OCI-M2 (cell line): Measurements from ENCODE around the gene TUBGCP3.
"Not testable (repeated sequence)": the region's sequence is repeated elsewhere in the genome, so short reads cannot be mapped to it uniquely, and the experiment has no call there.

Source experiments
- DNase-seq: peaks from one replicate; lab custom pipeline; 2025; ENCODE audit not compliant: unreplicated experiment; lab: John Stamatoyannopoulos, UW

TUBGCP3 gene, protein sequence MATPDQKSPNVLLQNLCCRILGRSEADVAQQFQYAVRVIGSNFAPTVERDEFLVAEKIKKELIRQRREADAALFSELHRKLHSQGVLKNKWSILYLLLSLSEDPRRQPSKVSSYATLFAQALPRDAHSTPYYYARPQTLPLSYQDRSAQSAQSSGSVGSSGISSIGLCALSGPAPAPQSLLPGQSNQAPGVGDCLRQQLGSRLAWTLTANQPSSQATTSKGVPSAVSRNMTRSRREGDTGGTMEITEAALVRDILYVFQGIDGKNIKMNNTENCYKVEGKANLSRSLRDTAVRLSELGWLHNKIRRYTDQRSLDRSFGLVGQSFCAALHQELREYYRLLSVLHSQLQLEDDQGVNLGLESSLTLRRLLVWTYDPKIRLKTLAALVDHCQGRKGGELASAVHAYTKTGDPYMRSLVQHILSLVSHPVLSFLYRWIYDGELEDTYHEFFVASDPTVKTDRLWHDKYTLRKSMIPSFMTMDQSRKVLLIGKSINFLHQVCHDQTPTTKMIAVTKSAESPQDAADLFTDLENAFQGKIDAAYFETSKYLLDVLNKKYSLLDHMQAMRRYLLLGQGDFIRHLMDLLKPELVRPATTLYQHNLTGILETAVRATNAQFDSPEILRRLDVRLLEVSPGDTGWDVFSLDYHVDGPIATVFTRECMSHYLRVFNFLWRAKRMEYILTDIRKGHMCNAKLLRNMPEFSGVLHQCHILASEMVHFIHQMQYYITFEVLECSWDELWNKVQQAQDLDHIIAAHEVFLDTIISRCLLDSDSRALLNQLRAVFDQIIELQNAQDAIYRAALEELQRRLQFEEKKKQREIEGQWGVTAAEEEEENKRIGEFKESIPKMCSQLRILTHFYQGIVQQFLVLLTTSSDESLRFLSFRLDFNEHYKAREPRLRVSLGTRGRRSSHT

DNA sequence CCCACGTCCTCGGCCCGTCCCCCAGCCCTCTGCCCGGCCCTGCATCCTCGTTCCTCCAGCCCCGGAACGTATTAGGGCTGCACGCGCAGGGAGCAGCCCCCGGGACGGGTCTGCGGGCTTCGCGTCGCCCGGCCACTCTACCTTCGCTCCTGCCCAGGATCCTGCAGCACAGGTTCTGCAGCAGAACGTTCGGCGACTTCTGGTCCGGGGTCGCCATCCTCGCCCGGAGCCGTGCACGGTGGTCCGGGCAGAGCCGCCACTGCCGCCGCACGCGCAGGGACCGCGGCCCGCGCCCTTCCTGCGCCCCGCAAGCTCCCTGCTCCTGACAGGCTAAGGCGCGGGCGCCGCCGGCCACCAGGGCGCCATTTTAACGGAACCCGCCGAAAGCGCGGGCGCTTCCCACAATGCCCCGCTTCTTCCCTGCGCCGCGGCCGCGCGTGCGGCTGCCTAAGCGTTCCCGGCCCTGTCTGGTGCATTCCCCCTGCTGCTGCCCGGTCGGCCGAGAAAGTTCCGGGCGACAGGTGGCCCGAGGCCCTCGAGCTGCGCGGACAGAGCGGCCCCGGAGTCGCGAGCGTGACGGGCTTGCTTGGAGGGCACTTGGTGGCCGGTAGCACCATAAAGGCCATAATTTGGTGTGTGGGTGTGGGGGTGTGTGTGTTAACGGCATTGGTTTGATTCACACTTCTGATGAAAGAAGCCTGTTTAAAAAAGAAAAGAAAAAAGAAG, at the start of gene TUBGCP3:
TUBGCP3 (minus strand) TSS at position 390 of the 726 bp plus-strand sequence; CDS start at position 217, 173 bp downstream.
- peak; percentile 28 for DNase-seq

DNA sequence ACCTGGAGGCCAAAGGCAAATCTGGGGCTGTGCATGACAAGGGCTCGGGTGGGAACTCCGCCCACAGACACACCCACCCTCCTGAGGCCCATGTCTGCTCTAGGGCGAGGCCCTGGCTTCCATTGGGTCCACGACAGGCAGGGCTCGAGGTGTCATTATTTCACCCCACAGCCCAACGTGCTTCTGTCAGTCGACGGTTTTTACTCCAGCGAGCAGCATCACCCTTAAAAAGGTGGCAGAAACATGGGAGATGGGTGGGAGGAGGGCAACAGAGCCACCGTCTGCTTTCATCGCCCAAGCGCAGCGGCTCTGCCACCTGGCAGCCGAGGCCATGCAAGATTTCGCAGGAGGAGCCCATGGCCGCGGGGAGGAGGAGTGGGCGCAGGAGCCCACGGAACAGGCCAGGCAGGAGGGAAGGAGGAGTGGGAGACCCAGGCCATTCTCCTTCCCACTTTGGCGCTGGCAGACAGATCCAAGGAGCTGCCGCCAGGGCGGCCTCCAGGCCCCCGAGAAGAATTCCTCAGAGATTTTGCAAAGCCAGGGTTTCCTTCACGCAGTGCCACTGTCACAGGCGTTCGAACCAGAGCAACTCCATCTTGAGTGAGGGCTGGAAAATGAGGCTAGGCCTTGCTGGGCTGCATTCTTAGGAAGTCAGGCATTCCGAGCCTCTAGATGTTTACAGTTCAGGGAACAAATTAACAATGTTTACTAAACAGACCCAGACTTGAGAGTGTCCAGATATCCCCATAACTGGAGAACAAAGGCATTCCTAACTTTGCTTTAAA, 49.3 kb upstream of the TUBGCP3 start:
- no peak for DNase-seq

DNA sequence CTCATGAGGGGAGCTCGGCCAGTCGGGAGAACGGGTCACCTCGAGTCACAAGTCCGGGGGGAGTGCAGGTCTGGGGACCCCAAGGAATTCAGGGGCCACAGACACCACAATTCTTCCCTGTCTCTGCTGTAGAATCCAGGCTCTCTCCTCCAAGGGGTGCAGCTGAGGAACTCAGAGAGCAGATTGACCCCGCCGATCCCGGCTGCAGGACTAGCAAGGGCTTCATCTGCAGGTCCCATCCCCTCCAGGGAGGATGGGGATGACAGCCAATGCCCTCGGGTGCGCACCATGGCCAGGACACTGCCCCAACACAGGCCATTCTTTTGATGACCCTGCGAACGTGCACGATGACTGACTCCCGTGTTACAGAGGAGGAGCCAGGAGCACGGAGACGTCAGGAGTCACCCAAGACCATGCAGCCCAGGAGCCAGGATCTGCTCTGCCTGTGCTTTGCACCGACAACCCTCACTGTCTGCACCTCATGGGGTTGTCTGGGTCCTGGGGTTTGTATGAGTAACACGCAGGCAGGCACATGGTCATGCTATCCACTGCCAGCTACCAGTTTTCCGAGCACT, 48.5 kb upstream of the TUBGCP3 start:
- DNase-seq: no peak

DNA sequence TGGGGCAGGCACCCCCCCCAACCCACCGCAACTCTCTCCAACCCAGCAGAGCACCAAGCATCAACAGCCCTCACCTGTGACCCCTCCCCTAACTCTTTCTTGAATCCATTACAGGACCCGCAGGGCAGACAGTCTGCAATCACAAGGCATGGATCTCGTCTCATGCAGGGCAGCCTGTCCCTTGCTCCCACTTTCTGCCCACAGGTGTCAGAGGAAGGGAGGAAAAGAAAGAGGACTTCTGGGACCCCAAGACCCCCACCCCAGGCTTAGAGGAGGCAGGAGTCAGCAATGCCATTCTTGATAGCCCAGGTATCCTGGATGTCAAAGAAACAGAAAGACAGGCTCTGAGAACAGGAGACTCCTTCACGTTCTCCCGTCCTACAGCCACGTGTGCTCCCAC, 47.4 kb upstream of the TUBGCP3 start:
- DNase-seq: no peak

DNA sequence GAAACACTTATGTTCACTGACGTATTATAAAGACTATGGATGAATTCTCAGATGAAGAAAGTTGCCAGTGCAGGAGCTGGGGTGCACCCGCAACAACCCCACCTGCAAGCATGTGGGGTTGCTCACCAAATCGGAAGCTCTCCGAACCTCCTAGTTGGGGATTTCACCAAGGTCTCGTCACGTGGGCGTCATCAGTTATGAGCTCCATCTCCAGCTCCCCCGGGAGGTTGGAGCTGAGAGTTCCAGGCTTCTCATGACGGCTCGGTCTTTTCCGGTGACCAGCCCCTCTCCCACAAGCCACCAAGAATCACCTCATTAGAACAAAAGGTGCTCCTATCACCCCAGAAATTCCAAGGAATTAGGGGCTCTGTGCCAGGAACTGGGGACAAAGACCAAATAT, 46.1 kb upstream of the TUBGCP3 start:
- no peak for DNase-seq

DNA sequence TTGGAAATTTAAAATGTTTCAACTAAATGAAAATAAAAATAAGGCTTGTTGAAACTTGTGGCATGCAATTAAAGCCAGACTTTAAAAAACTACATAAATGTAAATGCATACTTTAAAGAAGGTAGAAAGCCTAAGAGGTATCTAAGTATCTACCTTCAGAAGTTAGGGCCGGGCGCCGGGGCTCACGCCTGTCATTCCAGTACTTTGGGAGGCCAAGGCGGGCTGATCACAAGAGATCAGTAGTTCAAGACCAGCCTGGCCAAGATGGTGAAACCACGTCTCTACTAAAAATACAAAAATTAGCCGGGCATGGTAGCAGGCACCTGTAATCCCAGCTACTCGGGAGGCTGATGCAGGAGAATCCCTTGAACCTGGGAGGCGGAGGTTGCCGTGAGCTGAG, 42.3 kb upstream of the TUBGCP3 start:
- DNase-seq: not testable (repeated sequence)

DNA sequence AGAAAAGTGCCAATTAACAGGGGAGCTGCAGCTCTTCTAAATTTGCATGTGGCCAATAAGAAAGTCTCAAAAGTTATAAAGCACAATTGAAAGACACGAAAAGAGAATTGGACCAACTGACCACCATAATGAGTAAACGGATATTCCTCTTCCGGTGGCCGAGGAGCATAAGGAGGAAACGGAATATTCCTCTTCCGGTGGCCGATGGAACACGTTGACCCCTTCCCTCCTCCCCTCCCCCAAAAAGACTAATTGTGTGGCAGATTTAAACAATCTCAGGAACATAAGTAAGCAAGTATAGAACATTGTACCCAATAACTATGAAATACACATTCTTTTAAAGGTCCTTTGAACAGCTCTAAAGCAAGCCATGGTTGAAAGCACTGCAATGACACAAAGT, 41.2 kb upstream of the TUBGCP3 start:
- DNase-seq: no peak

DNA sequence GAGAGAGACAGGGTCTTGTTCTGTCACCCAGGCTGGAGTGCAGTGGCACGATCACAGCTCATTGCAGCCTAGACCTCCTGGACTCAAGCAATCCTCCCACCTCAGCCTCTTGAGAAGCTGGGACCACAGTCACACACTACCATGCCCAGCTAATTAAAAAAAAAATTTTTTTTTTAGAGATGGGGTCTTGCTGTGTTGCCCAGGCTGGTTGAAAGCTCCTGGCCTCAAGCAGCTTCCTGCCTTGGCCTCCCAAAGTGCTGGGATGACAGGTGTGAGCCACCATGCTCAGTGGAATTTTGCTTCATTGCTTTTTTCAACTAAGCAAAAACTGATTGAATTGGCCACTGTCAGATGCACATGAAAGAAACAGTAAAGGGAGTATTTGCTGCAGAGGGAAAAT, 39.7 kb upstream of the TUBGCP3 start:
- DNase-seq: not testable (repeated sequence)

DNA sequence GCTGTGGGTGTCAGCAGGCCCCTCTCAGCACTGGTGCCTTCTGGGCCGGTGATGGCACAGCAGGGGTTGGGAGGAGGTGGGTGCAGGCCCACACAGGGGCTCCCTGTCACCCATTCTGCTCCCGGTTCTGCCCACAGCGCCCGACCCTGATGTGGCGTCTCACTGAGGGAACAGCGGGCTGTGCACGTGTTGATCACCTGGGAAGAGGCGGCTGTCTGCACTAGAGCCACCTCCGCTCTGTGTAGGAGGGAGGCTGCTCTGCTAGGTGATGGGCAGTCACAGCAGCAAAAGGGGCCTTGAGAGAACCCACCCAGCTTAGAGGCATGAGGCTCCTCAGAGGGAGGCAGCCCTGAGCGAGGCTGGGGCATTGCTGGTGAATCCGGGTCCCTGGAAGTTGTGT, 39.2 kb upstream of the TUBGCP3 start:
- no peak for DNase-seq

DNA sequence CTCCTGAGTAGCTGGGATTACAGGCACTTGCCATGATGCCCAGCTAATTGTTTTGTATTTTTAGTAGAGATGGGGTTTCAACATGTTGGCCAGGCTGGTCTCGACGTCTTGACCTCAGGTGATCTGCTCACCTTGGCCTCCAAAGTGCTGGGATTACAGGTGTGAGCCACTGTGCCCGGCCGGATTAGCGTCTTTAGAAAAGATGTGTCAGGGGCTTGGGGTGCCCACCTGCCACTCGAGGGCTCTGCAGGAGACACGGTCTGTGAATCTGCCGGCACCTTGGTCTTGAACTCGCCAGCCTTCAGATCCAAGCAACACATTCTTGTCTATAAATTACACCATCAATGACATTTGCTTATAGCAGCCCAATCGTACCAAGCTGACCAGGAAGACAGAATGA, 38.8 kb upstream of the TUBGCP3 start:
- no peak for DNase-seq

DNA sequence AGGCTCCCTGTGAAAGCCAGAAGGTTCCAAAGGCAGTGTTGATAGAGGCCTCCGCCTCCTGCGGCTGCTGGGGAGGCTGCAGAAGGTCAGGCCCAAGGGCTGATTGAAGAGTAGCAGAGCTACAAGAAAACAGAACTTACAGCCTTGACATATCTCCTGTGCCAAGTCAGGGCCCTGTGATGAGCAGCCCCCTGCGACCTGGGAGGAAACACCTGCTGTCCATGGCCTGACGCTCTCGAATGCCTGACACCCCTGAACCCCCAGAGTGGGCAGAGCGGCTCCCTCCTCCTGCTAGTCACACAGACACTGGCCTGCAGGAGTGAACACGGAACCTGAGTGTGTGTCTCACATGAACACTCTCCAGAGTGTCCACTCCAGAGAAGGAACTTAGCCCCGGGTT, 38.2 kb upstream of the TUBGCP3 start:
- no peak for DNase-seq

DNA sequence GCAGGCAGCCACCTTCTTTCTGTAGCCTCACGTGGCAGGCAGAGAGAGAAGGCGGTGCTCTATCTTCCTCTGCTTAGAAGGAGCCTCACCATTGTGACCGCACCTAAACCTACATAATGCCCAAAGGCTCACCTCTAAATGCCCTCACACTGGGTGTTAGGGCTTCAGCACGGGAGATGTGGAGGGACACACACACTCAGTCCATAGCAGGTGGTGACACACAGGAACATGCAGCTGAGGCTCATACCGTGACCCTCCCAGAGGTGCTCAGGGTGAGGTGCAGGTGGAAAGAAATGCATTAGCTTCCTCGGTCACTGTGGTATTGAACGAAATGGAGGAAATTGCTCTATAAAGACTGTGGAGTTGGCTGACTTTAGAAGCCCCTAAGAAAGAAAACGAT, 37.7 kb upstream of the TUBGCP3 start:
- DNase-seq: no peak

DNA sequence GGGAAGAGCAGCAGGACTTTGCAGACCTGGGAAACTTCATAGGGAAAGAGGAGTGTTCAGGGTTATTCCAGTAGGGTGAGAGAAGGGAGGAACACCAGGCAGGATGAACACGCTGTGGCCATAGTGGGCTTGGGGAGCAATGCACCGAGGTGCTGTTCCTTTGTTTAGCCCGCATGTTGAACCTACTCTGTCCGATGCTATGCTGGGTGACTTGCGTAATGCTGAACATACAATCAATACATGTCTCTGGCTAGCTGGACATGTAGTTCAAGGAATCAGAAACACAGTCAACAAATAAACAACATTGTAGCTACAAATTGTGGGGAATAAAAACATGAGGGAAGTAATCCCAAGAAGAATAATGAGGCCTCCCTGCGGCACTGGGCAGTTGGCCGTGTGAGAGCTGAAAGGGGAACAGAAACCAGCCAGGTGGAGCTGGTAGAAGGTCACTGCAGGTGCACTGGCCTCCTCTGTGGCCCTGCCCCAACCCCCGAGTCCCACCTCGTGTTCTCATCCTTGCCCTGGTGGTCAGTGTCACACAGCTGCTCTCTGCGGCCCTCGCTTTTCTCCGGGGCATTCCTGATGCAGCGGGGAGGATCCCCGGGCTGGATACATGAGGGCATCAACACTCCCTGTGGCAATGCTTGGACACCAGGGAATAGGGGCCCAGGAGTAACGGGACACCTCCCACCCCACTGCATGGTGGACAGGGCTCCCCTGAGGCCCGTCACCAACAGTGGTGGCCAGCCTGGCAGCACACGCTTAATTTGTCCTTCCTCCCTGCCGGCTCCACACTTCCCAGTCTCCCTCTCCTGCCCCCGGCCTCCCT, 36.9 kb upstream of the TUBGCP3 start:
- DNase-seq: no peak

DNA sequence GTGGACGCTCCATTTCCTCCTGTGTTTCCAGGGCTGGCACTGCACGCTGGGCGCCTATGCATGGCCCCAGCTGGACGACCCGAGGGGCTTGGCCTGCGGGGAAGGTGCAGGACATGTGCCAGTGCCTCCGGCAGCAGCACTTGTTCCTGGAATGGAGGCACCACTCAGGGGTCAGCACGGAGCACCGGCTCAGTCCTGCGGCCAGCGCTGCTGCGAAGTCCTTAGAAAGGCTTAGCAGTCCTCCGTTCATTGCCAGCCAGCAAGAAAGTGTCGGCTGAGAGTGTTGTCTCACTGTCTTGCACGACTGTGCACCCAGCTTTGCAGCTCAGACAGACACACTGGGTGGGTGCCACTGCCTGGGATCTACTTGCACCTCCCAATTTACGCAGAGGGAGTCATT, 36.1 kb upstream of the TUBGCP3 start:
- no peak for DNase-seq

DNA sequence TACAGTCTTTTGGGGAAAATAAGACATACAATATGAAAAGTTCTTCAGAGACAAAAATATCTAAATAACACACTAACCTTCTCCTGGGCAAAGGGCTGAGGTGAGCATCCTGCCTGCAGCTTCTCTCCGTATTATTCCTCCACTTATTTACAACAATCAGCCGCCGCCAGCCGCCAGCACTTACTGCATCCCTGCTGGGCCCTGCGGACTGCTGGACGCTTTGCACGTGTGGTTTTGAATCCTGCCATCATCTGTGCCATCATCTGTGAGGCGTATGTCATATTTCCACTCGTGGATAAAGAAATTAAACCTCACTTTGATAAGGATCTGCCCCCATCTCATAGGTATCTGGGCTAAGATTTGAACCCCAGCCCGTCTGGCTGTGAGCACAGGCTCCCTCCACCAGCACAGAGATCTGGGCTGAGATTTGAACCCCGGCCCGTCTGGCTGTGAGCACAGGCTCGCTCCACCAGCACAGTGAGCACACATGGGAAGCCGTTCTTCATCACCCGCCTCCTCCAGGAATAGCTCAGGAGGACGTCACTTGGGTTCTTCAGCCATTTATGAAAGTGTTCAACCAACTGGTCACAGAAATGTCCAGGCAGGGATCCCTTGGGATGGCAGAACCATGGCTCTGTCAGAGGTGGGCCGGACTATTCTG, 35.2 kb upstream of the TUBGCP3 start:
- DNase-seq: no peak

DNA sequence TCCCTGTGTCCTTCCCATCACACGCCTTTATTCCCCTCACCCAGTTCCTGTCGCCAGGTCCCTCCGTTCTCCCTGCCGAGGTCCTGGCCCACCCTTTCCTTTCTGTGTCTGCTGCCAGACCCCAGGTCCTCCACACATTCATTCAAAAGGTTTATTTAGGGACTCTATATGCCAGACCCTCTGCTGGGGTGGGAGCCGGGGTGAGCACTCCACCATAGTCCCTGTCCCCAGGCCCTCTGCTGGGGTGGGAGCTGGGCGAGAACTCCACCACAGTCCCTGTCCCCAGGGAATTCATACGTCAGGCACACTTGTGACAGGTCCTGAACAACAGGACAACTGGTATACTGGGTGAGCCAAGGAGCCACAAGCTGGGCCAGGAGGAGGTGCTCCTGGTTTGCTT, 34.4 kb upstream of the TUBGCP3 start:
- DNase-seq: no peak

DNA sequence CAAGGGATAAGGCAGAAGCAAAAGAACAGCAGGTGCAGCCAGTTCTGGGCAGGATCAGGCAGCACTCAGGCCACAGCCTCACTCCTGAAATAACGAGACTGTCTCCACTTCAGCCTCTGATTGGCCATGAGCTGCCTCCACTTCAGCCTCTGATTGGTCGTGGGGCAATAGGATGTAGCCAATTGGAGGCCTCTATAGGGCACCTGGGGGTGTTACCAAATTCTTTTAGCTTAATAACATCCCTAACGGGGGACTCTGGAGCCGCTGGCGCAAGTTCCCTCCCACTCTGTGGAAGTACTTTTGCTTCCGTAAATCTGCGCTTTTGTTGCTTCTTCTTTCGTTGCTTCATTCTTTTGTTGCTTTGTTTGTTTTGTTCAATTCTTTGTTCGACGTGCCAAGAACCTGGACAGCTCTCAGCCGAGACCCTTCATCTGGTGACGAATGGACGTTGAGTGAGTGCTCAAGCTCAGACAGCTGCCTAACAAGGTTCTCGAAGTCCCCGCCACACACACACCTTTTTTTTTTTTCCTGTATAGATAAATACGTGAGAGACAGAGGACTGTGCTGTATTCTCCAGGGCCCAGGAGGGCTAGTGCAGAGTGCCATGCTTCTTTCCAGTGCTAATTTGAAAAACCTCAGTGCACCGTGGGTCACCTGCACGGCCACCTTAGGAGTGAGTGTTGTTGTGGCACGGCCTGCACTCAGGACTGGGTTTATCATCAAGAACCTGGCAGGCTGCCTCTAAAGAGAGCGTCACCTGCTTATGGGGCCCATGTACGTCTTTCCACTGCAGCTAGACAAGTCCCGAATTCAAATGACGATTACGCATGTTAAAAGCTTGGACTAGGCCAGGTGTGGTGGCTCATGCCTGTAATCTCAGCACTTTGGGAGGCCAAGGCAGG, 32.0 kb upstream of the TUBGCP3 start:
- no peak for DNase-seq

DNA sequence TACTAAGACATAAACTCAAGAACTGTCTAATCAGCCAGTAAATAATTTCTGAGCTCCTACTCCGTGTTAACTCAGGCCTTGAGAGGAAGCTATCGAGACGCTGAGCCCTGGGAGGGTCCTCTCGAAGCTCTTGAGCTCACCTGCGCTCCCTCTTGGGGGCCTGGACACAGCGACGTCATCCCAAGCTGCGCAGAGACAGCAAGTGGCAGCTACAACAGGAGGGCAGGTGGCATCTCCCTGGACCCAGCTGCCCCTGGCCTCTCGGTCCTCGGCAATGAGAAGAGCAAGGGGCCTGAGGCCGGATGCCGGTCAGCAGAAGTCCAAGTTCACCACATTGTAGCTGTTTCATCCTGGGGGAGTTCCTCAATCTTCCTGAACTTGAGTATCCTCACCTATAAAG, 30.5 kb upstream of the TUBGCP3 start:
- no peak for DNase-seq
